GM19463 (cell line): ENCODE data around the gene TBC1D10B.

ENCODE experiments used
- ATAC-seq: cut with Tn5 transposase; IDR thresholded peaks from one replicate; pipeline ENCODE4 v1.9.1; 2021; ENCODE audit warnings: mild to moderate bottlenecking, moderate library complexity; ENCODE audit not compliant: unreplicated experiment

Gene TBC1D10B, protein sequence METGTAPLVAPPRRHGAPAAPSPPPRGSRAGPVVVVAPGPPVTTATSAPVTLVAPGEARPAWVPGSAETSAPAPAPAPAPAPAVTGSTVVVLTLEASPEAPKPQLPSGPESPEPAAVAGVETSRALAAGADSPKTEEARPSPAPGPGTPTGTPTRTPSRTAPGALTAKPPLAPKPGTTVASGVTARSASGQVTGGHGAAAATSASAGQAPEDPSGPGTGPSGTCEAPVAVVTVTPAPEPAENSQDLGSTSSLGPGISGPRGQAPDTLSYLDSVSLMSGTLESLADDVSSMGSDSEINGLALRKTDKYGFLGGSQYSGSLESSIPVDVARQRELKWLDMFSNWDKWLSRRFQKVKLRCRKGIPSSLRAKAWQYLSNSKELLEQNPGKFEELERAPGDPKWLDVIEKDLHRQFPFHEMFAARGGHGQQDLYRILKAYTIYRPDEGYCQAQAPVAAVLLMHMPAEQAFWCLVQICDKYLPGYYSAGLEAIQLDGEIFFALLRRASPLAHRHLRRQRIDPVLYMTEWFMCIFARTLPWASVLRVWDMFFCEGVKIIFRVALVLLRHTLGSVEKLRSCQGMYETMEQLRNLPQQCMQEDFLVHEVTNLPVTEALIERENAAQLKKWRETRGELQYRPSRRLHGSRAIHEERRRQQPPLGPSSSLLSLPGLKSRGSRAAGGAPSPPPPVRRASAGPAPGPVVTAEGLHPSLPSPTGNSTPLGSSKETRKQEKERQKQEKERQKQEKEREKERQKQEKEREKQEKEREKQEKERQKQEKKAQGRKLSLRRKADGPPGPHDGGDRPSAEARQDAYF

DNA sequence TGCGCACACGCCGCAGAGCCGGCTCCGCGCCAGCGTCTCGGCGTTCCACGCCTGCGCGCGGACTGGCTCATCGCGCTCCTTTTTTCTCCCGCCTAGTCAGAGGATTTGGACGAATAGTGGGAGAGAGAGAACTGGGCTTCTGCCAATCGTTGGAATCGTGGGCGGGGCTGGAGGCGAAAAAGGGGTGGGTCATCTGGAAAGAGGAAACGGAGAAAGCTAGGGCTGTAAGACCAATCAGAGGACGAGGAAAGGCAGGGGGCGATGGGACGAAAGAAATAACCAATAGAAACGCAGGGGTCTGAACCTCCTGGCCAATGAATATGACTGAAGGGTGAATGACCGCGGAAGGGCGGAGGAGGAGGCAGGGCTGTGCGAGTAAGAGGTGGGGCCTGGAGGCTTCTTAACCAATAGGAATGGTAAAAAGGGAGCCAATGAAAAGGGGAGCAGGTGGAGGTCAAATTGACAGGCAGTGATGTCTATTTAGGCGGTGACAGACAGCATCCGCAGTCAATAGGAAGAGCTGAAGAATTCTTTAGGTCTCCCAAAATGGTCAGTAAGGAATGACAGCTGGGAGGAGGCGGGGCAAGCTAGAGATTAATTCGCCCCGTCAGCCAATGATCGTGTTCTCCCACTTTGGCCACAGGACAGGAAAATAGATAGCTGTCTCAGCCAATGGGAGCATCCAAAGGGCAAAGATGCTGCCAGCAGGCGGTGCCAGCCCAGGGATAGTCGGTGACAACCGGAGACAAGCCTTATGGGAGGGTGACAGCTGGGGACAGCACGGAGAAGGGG, at the start of gene TBC1D10B:
TBC1D10B (minus strand) TSS at position 39 of the 792 bp plus-strand sequence. CDS start 311 bp downstream, outside the sequence.
- peak; percentile 75 for ATAC-seq

DNA sequence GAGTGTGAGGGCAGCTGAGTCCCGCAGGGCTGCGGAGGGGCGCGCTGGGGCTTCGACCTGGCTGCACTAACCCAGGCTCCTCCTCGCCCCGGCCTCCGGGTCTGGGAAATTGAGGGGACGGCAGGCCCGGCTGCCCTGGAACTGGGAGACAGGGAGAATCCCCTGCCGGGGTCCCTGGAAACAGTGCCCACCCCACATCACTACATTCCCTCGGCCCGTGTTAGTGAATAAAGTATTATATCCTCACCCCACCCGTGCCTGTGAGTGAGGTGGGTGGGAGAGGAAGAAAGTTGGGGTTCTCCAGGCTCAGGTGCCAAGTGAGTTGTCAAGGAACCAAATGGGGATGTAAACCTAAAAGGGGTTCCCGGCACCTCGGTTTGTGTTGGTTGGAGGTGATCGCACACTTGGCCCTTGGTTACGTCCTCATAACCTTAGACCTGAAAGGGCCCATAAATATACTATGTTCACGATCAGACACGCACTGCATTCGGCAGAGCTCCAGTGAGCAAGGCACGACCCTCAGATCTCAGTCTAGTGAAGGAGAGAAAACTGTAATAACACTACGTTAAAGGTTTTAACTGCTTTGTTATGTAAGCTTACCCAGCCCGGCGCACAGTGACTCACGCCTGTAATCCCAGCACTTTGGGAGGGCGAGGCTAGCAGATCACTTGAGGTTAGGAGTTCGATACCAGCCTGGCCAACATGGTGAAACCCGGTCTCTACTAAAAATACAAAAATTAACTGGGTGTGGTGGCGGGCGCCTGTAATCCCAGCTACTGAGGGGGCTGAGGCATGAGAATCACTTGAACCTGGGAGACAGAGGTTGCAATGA, 48.3 kb upstream of the TBC1D10B start:
- ATAC-seq = no peak

DNA sequence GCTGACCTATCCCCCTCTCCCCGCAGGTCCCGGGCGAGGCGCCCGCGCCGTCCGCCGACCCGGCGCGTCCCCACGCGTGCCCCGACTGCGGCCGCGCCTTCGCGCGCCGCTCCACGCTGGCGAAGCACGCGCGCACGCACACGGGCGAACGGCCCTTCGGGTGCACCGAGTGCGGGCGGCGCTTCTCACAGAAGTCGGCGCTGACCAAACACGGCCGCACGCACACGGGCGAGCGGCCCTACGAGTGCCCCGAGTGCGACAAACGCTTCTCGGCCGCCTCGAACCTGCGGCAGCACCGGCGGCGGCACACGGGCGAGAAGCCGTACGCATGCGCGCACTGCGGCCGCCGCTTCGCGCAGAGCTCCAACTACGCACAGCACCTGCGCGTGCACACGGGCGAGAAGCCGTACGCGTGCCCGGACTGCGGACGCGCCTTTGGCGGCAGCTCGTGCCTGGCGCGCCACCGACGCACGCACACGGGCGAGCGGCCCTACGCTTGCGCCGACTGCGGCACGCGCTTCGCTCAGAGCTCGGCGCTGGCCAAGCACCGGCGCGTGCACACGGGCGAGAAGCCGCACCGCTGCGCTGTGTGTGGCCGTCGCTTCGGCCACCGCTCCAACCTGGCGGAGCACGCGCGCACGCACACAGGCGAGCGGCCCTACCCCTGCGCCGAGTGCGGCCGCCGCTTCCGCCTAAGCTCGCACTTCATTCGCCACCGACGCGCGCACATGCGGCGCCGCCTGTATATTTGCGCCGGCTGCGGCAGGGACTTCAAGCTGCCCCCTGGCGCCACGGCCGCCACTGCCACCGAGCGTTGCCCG, 47.4 kb upstream of the TBC1D10B start:
- peak; percentile 75 for ATAC-seq

DNA sequence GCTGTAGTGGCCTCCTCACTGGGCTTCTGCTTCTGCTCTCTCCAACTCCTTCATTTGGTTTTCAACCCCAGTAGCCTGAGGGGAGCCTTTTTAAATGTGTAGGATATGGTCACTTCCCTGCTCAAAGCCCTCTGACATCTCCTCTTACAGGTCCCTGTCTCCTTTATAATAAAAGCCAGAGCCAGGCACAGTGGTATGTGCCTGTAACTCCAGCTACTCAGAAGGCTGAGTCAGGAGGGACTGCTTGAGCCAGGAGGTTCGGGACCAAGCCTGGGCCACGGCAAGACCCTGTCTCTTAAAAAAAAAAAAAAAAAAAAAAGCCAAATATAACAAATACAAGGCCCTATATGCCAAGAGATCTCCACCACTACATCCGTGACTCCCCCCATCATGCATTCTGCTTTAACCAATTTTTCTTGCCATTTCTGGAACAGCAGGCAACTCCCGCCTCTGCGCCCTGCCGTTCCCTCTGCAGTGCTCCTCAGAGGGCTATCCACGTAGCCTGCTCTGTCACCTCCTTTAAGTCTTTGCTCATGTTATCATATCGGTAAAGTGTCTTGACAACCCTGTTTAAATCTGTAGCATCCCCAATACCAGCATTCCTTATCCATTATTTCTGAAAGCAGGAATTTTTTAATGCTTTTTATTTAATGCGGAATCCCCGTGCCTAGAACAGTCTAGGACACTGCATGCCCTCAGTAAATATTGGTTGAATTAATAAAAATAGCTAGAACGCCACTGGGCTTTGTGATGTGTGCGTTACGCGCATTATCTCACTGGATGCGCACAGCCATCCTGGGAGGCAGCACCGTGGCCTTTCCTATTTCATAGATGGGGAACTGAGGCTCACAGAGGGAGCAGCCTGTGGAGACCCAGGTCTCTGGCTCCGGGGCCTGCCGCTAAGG, 46.6 kb upstream of the TBC1D10B start:
- no peak for ATAC-seq

DNA sequence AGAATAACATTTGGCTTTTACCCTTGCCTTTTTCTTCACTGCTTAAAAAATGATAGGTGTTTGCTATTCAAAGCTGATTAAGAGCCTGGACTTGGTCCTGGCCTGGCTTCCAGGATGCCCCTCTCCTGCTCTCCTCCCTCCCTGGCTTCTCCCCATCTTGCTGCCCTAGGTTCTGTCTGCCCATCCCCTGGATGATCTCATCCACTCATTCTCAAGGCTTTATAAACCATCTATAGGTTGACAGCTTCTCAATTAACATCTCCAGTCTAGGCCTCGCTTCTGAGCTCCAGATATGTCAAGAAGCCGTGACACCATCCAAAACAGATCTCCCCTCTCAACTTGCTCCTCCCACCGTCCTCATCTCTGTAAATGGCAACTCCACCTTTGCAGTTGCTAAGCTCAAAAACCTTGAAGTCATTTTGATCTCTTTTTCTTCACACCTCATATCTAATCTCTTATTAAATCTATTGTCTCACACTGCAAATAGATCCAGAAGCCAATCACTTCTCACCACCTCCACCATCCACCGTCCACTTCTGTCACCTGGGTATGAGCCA, 45.8 kb upstream of the TBC1D10B start:
- ATAC-seq = no peak

DNA sequence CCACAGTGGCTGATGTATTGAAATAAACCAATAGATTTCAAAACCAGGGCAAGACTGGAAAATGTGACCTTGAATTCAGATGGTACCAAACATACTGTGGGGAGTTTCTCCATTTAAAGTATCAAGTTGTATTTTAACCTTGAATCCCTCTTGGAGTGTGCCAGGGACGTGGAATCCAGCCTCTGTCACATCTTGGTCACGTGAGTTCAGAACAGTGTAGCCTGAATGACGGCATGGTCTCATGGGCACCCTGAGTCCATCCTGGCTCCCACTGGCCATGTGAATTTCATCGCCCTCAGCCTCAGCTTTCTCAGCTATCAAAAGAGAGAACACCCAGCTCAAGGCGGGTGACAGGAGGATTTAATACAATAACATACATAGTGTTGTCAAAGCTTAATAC, 43.9 kb upstream of the TBC1D10B start:
- no peak for ATAC-seq

DNA sequence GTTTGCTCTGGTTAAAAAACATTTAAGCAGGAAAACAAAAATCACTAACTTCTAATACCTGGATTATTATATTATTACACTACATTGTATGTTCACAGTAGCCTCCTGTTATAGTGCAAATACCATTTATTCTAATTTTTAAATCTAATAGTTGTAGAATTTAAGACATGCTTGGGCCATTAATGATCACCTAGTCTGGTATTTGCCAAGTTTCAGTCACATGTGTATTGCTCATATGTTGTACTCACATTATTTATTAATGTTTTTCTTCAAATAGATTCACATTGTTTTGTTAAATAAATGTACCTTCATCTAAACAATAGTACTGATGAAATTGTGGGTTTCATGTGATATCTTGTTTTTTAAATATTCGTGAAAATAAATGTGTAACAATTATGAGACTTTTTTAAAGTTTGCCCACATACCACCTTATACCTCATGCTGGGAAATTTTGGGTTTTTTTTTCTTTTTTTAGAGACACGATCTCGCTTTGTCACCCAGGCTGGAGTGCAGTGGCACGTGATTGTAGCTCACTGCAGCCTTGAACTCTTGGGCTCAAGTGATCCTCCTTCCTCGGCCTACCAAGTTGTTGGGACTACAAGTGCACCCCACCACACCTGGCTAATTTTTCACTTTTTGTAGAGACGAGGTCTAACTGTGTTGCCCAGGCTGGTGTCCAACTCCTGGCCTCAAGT, 43.0 kb upstream of the TBC1D10B start:
- ATAC-seq = no peak

DNA sequence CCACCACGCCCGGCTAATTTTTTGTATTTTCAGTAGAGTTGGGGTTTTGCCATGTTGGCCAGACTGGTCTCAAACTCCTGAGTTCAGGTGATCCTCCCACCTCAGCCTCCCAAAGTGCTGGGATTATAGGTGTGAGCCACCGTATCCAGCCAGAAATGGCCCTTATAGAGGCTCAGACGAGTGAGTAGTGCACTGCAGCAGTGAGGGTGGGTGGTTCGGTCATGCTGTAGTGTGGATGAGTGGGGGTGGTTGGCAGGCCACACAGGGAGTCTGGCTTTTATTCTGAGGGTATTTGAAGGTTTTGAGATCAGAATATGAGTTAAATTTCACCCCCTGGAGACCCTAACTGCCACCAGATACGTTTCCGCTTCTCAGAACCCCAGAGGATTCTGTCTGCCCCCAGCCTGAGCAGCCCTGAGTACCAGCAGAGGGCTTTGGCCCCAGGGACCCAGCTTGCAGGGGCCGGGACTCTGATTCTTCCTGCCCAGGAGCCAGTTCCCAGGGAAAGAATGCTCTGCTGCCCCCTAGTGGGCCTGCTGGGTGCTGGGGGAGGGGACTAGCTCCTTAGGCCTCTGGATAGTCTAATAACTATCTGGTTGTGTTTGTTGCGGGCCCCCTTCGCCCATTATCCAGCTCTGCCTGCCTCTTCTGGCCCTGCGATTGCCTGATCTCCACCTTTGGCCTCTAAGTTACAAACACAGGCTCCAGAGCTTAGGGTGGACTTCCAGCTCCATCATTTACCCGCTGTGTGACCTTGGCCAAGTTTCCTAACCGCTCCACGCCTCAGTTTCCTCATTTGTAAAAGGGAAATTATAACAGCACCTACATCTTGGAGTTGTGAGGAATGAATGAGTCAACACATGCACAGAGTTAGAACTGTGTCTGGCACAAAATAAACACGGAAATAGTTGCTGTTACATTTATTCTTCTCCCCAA, 39.1 kb upstream of the TBC1D10B start:
- ATAC-seq = no peak

DNA sequence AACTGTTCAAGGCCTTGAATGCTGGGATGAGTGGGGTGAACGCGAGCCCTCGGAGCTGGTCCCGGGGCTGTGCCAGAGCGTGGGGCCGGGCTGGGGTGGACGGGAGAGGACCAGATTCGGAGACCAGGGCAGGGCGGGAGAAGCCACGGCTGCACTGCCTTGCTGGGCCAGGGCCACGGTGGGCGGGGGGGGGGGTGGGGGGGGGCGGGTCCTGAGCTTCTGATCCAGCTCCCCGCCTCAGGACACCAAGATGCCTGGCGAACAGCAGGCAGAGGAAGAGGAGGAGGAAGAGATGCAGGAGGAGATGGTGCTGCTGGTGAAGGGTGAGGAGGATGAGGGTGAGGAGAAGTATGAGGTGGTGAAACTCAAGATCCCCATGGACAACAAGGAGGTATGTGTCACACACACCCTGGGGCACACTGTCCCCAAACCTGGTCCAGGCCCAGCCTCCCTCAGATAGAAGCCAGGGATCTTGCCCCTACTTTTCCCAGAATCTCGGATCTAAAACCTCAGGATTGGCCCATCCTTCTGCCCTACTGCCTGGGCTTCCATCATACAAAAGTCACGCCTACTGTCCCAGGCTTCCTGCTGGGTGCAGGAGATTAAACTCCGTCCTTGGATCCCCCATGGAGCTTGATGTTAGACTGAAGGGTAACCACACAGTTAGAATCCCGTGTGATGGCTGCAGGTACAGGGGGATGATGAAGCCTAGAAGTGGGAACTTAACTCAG, 37.7 kb upstream of the TBC1D10B start:
- ATAC-seq = no peak

DNA sequence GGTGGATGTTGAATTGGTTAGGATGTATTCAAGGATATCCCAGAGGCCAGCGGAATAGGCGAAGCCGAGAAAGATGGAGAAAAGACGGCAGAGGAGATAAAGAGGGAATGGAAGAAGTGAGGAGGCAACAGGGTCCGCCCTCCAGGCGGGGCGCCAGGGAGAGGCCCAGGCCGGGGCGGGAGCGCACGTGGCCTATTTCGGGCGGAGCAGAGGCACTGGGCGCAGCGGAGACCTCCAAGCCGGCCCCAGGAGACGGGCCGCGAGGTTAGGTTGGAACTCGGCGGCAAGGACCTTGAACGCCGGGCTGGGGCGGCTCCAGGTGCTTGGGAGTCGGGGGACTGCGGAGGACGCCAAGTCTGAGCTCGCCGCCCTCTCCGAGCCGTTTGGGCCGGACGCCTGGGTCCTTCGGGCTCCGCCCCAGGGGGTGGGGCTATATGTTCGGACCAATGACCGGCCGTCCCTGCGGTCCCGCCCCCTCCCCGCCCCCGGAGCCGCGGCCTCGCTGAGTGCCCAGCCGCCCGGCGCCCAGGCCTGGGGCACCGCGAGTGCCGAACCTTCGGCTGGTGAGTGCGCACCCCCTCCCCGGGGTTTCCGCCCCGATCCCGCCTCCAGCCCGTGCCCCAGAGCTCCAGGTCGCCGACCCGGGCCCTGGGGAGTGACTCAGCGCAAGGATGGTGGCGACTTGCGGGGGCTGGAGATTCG, 37.0 kb upstream of the TBC1D10B start, which contains the start of gene ZNF771:
ZNF771 (plus strand) TSS at position 505 of the 702 bp plus-strand sequence. CDS start 448 bp downstream, outside the sequence.
- peak; percentile 74 for ATAC-seq

DNA sequence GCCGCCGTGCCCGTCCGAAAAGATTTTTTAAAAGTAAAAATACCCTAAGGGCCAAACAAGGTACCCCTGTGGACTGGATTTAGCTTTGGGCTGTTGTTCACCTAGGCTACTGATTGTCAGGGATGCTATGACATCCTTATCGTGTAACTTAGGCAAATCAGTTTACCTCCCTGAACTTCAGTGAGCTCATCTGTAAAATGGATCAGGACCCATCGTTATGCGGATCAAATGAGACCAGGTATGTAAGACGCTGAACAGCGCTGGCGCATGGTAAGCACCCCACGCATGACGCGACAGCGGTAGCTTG, 36.5 kb upstream of the TBC1D10B start:
- ATAC-seq = peak; percentile 4

DNA sequence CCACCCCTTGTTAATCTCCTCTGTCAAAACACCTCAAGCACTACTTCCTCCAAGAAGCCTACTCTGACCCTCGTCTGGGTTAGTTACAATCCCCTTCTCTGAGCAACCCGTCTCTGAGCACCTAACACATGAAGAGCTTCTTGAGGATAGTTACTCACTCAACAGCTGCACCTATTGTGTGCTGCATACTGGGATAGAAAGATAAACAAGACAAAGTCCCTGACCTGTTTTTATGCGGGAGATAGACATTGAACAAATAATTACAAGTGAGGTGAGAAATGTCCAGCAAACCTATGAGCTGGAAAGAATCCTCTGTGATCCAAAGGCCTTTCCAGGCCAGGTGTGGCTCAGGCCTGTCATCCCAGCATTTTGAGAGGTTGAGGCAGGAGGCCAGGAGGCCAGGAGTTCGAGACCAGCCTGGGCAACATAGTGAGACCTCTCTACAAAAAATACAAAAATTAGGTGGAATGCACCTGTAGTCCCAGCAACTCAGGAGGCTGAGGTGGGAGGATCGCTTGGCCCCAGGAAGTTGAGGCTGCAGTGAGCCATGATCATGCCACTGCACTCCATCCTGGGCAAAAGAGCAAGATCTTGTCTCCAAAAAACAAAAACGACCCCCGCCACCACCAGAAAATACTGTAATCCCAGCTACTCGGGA, 31.6 kb upstream of the TBC1D10B start:
- ATAC-seq = no peak

DNA sequence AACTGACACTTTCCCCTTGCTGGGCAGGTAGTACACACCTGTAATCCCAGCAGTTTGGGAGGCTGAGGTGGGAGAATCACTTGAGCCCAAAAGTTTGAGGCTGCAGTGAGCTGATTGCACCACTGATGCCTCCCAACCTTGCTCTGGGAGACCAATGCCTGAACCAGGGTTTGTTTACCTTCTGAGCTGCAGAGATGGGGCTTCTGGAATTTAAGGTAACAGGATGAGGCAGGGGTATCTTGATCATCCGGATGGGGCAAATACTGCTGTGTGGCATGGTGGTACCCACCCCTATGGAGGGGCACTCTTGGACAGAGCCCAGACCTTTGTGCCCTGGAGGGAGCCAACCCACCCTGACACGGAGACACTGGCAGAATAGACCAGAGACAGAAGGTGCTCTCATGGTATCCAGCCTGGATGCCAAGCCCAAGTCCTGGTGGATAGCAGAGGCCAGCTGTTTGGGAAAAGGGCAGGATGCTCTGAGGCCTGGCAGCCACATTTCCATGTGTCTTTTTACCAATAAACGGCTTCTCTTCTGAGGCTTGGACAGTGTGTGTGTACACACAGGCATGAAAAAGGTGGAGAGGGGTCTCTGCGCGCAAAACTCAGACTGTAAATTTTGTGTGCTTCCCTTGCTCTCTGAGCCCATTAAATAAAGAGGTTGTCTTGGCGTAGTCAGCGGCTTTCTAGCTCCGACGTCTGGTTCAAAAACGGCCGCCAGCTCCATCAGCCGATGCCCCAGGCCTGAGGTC, 29.3 kb upstream of the TBC1D10B start:
- no peak for ATAC-seq
